Common myeloid progenitor, CD34-positive (primary cell): ENCODE results near the gene ERVW-1.
"Not testable (repeated sequence)": the region's sequence is repeated elsewhere in the genome, so short reads cannot be mapped to it uniquely, and the experiment has no call there.

Experiments
- CTCF ChIA-PET: fragments of 350-600 bp; sonication (Branson Sonifier 250); formaldehyde crosslinking; loops from one replicate; lab custom pipeline; 2021; ENCODE audit warnings: antibody characterized with exemption; lab: Charles Lee
- POLR2A ChIA-PET: fragments of 350-600 bp; sonication (Branson Sonifier 250); formaldehyde crosslinking; loops from one replicate; lab custom pipeline; 2021; ENCODE audit warnings: antibody characterized with exemption; lab: Charles Lee
- DNase-seq, 3 donors: peaks; one replicate each; pipeline versions ENCODE4 v3.0.0 to v3.0.0-alpha.2; 2013
- H3K27ac ChIP-seq, 2 experiments: 1 replicate in 1 of 2; 2 replicates in 1 of 2; pipeline ENCODE4 v1.7.0; 2013; ENCODE audit warnings: inconsistent platforms in 2 of 2, low read length in 2 of 2, mild to moderate bottlenecking in 2 of 2, low read depth in 1 of 2, moderate library complexity in 1 of 2; ENCODE audit not compliant: severe bottlenecking in 2 of 2, insufficient read depth in 1 of 2, poor library complexity in 1 of 2
- H3K27me3 ChIP-seq, 5 experiments: replicated peaks in 2 of 5; 1 replicate in 3 of 5; 2 replicates in 2 of 5; pipeline versions ENCODE4 v1.6.1 to v1.7.0; 2013; ENCODE audit warnings: low read length in 4 of 5, mild to moderate bottlenecking in 2 of 5, moderate library complexity in 2 of 5, inconsistent platforms in 1 of 5; ENCODE audit not compliant: insufficient read depth in 5 of 5, control insufficient read depth in 4 of 5
- H3K36me3 ChIP-seq, 4 experiments: 1 replicate in 2 of 4; 2 replicates in 2 of 4; pipeline versions ENCODE4 v1.6.1 to v1.7.0; 2013; ENCODE audit warnings: low read length in 3 of 4, control low read depth in 1 of 4, mild to moderate bottlenecking in 1 of 4; ENCODE audit not compliant: control insufficient read depth in 4 of 4, insufficient read depth in 4 of 4
- H3K4me1 ChIP-seq, 4 experiments: 1 replicate in 3 of 4; 2 replicates in 1 of 4; pipeline versions ENCODE4 v1.6.1 to v1.7.1; 2013; ENCODE audit warnings: low read length in 3 of 4, mild to moderate bottlenecking in 3 of 4, control low read depth in 1 of 4, inconsistent platforms in 1 of 4, moderate library complexity in 1 of 4; ENCODE audit not compliant: control insufficient read depth in 4 of 4, insufficient read depth in 4 of 4; ENCODE audit errors: control extremely low read depth in 1 of 4
- H3K4me3 ChIP-seq, 7 experiments: 1 replicate in 4 of 7; 2 replicates in 3 of 7; pipeline versions ENCODE4 v1.5.1 to v1.7.0; 2013; ENCODE audit warnings: mild to moderate bottlenecking in 7 of 7, low read length in 6 of 7, moderate library complexity in 6 of 7, inconsistent platforms in 2 of 7, low read depth in 2 of 7, control low read depth in 1 of 7; ENCODE audit not compliant: insufficient read depth in 4 of 7, control insufficient read depth in 1 of 7; ENCODE audit errors: extremely low read depth in 1 of 7
- H3K9me3 ChIP-seq, 5 experiments: 1 replicate in 4 of 5; 2 replicates in 1 of 5; pipeline versions ENCODE4 v1.6.1 to v1.7.1; 2013; ENCODE audit warnings: low read length in 4 of 5, mild to moderate bottlenecking in 2 of 5, inconsistent platforms in 1 of 5, low read depth in 1 of 5, moderate library complexity in 1 of 5; ENCODE audit not compliant: control insufficient read depth in 4 of 5, insufficient read depth in 2 of 5; ENCODE audit errors: control extremely low read depth in 1 of 5
- WGBS: methylation state at CpG from one replicate; pipeline ENCODE4 v1.1.5; 2013; ENCODE audit not compliant: insufficient coverage; 5-methylcytosine and 5-hydroxymethylcytosine counted together

ERVW-1 gene

DNA sequence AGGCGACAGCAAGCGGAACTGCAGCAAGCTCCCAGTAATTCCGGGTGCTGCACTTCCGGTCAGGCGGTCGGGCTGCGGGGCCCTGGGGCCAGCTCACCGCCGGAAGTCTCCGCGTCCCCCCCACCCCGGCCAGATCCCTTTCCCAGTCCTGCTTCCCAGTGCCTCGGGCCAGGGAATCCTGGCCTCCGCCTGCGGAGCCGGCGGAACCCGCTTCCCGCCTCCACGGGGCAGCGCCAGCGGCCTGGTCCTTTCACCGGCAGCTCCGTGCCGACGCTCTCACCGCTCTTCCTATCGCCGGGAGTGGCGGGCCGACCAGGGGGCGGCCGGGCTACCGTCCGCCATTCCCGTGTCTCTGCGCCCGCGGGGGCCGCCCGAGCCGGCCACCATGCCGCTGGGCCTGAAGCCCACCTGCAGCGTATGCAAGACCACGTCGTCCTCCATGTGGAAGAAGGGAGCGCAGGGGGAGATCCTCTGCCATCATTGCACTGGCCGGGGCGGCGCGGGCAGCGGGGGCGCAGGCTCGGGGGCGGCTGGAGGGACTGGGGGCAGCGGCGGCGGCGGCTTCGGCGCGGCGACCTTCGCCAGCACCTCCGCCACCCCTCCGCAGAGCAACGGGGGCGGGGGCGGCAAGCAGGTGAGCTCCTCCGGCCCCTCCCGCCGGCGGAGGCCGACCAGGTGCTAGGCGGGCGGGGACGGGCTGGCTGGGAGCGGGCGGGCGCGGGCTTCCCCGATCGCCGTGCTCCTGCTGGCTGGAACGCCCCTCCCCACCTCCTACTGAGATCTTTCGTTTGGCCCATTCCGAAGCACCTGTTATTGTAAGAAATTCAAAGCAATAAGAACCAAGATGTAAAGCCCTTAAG, 30.2 kb downstream of the ERVW-1 start, which contains the start of gene GATAD1:
Gene GATAD1, plus strand, starts transcription at position 138 of the 860 bp plus-strand sequence. Its CDS starts 248 bp downstream, at position 386.
- DNase-seq = no peak
- Histone ChIP-seq H3K4me3 (peak within 1 kb of the TSS; percentile 81 to 98 (median 94)), H3K27me3 (no peaks in the 10 kb centered on the region), H3K36me3 (peaks cover 12 to 28% (median 20%) of the 10 kb centered on the region in 4 experiments), H3K27ac (peak within 1 kb of the TSS; percentile 91 to 96), H3K9me3 (peaks cover 0 to 1% (median 0%) of the 10 kb centered on the region in 5 experiments), H3K4me1 (peaks cover 4 to 11% (median 5%) of the 10 kb centered on the region in 4 experiments)
- ChIA-PET CTCF (interaction anchor here (0.8 to 3.8 kb wide), 22 partner anchors 13 to 617 kb away, joined by 3 to 23 read pairs (median 4); partner anchors contain the start of genes ANKIB1, CYP51A1, KRIT1 and PEX1), POLR2A (interaction anchor here (0.6 to 1.5 kb wide), 2 partner anchors 313 to 417 kb away, joined by 3 to 4 read pairs; partner anchors contain the start of gene CYP51A1)
- 0% methylated on average over 61 of the region's 87 CpGs for WGBS

GRCh38 chr7:92446869-92447344, 30.8 kb downstream of the ERVW-1 start:
- peaks cover 6 to 22% (median 16%) of the 10 kb centered on the region in 4 experiments for H3K36me3 ChIP-seq
- peak overlapping the region; percentile 91 to 96 for H3K27ac ChIP-seq
- peaks cover 4 to 11% (median 5%) of the 10 kb centered on the region in 4 experiments for H3K4me1 ChIP-seq
- WGBS = 52% methylated on average over 16 of the region's 21 CpGs
- POLR2A ChIA-PET = interaction anchor here (0.6 to 1.5 kb wide), 2 partner anchors 313 to 418 kb away, joined by 3 to 4 read pairs; partner anchors contain the start of gene CYP51A1
- no peaks in the 10 kb centered on the region for H3K27me3 ChIP-seq
- H3K9me3 ChIP-seq = peaks cover 0 to 5% (median 0%) of the 10 kb centered on the region in 5 experiments
- peak overlapping the region; percentile 81 to 98 (median 94) for H3K4me3 ChIP-seq
- peak; percentile 84 to 92 (median 91) for DNase-seq
- CTCF ChIA-PET = interaction anchor here (0.6 to 3.8 kb wide), 21 partner anchors 13 to 330 kb away, joined by 3 to 23 read pairs (median 4); partner anchors contain the start of genes ANKIB1, CYP51A1, KRIT1 and PEX1

GRCh38 chr7:92442720-92443119, 35.0 kb downstream of the ERVW-1 start:
- H3K9me3 ChIP-seq, H3K4me1 ChIP-seq, H3K4me3 ChIP-seq, H3K27ac ChIP-seq, POLR2A ChIA-PET, CTCF ChIA-PET, H3K36me3 ChIP-seq, H3K27me3 ChIP-seq: not testable (repeated sequence)
- DNase-seq = peak in 2 of 3 donors; percentile 28 to 60
- WGBS = 75% methylated on average over 2 of the region's 2 CpGs

GRCh38 chr7:92437956-92438491, 39.7 kb downstream of the ERVW-1 start:
- no peaks in the 10 kb centered on the region for H3K27me3 ChIP-seq
- H3K4me3 ChIP-seq = no peak overlapping the region
- POLR2A ChIA-PET = no interaction called here
- no peaks in the 10 kb centered on the region for H3K4me1 ChIP-seq
- peaks cover 0 to 5% (median 0%) of the 10 kb centered on the region in 5 experiments for H3K9me3 ChIP-seq
- H3K36me3 ChIP-seq = no peaks in the 10 kb centered on the region
- CTCF ChIA-PET = no interaction called here
- no peak for DNase-seq
- no peak overlapping the region for H3K27ac ChIP-seq
- 100% methylated on average over 2 of the region's 6 CpGs for WGBS

- H3K36me3 ChIP-seq = no peaks in the 10 kb centered on the region
- ChIA-PET POLR2A (no interaction called here), CTCF (no interaction called here)
- WGBS = 98% methylated on average over 5 of the region's 7 CpGs
- no peaks in the 10 kb centered on the region for H3K4me1 ChIP-seq
- peak in 1 of 3 donors; percentile 17 for DNase-seq
- H3K27me3 ChIP-seq = no peaks in the 10 kb centered on the region
- no peaks in the 10 kb centered on the region for H3K9me3 ChIP-seq
- no peak overlapping the region for H3K27ac ChIP-seq
- H3K4me3 ChIP-seq = no peak overlapping the region
These were observed 40.9 kb downstream of the ERVW-1 start for GRCh38 chr7:92436612-92437445.

- no peak for DNase-seq
- no peak overlapping the region for H3K4me3 ChIP-seq
- H3K9me3 ChIP-seq = no peaks in the 10 kb centered on the region
- H3K27me3 ChIP-seq = no peaks in the 10 kb centered on the region
- H3K36me3 ChIP-seq = no peaks in the 10 kb centered on the region
- WGBS = no CpG with 5 or more reads among the region's 2 CpGs
- no peaks in the 10 kb centered on the region for H3K4me1 ChIP-seq
- H3K27ac ChIP-seq = no peak overlapping the region
- ChIA-PET CTCF (interaction anchor here (1.5 kb wide), 1 partner anchor 11 kb away, joined by 8 read pairs; no protein-coding TSS in a partner anchor), POLR2A (no interaction called here)
These were observed 42.2 kb downstream of the ERVW-1 start for GRCh38 chr7:92435542-92435941.
